SK-N-SH (cell line): ENCODE measurements around the gene C20orf141. TPM values are rescaled to one million over a fixed set of nuclear protein-coding genes. Genes with fewer than 3 reads are reported as not detected.

Source experiments
- CTCF ChIA-PET: fragments of 300-600, 350-600 bp; formaldehyde crosslinking; extraction: SDS; loops from one replicate; lab custom pipeline; 2021; lab: Yijun Ruan, JAX
- POLR2A ChIA-PET: fragments of 350-600 bp; sonication (Branson Sonifier 250); formaldehyde crosslinking; extraction: SDS; loops from one replicate; lab custom pipeline; 2020; ENCODE audit warnings: antibody characterized with exemption, inconsistent platforms; lab: Yijun Ruan, JAX
- DNase-seq: peaks from one replicate; pipeline ENCODE4 v3.0.0; 2012
- H2AFZ ChIP-seq: fragments of 200-600 bp; sonication (generic); 2 replicates; pipeline ENCODE4 v1.8.1; 2016; ENCODE audit warnings: antibody characterized with exemption, mild to moderate bottlenecking, low read depth
- H3F3A ChIP-seq: fragments of 200-600 bp; sonication (generic); replicated peaks from 2 replicates; pipeline ENCODE3; 2016; ENCODE audit warnings: antibody characterized with exemption, mild to moderate bottlenecking; ENCODE audit not compliant: insufficient read depth
- H3K27ac ChIP-seq, 2 experiments: fragments of 200-500 bp in 1 of 2; fragments of 200-600 bp in 1 of 2; sonication (Bioruptor generic) in 1 of 2; sonication (generic), shearing (Covaris generic) in 1 of 2; 2 replicates each; pipeline versions ENCODE4 v1.5.1 to v1.6.1; 2014 to 2016; ENCODE audit warnings: low read depth in 2 of 2, inconsistent platforms in 1 of 2, low read length in 1 of 2, mild to moderate bottlenecking in 1 of 2, mixed read lengths in 1 of 2
- H3K27me3 ChIP-seq: fragments of 200-600 bp; sonication (generic), shearing (Covaris generic); 2 replicates; pipeline ENCODE4 v1.6.1; 2016; ENCODE audit warnings: mixed run types; ENCODE audit not compliant: insufficient read depth
- H3K36me3 ChIP-seq, 2 experiments: fragments of 200-500 bp in 1 of 2; fragments of 200-600 bp in 1 of 2; sonication (Bioruptor generic) in 1 of 2; sonication (generic) in 1 of 2; replicated peaks in 1 of 2; 2 replicates each; pipeline versions ENCODE3 to v1.5.1; 2014 to 2016; ENCODE audit warnings: low read length in 1 of 2, mild to moderate bottlenecking in 1 of 2; ENCODE audit not compliant: insufficient read depth in 2 of 2, control insufficient read depth in 1 of 2
- H3K4me1 ChIP-seq, 2 experiments: fragments of 200-500 bp in 1 of 2; fragments of 200-600 bp in 1 of 2; sonication (Bioruptor generic) in 1 of 2; sonication (generic), shearing (Covaris generic) in 1 of 2; 2 replicates each; pipeline versions ENCODE4 v1.5.1 to v1.6.1; 2014 to 2016; ENCODE audit warnings: low read depth in 1 of 2, low read length in 1 of 2, mixed run types in 1 of 2; ENCODE audit not compliant: insufficient read depth in 2 of 2, control insufficient read depth in 1 of 2
- H3K4me2 ChIP-seq: fragments of 200-600 bp; sonication (generic), shearing (Covaris generic); 2 replicates; pipeline ENCODE4 v1.6.1; 2017; ENCODE audit warnings: mixed run types
- H3K4me3 ChIP-seq, 2 experiments: fragments of 200-500 bp in 1 of 2; fragments of 200-600 bp in 1 of 2; sonication (Bioruptor generic) in 1 of 2; sonication (generic), shearing (Covaris generic) in 1 of 2; 2 replicates each; pipeline versions ENCODE4 v1.5.1 to v1.8.1; 2014 to 2016; ENCODE audit warnings: low read depth in 2 of 2, inconsistent platforms in 1 of 2, low read length in 1 of 2, mild to moderate bottlenecking in 1 of 2, mixed read lengths in 1 of 2, moderate library complexity in 1 of 2
- H3K79me2 ChIP-seq: fragments of 200-600 bp; sonication (generic); 2 replicates; pipeline ENCODE4 v1.8.1; 2017; ENCODE audit warnings: mild to moderate bottlenecking; ENCODE audit not compliant: insufficient read depth
- H3K9ac ChIP-seq: fragments of 200-600 bp; sonication (generic); 2 replicates; pipeline ENCODE4 v1.6.1; 2017; ENCODE audit warnings: mixed run types
- H3K9me2 ChIP-seq: fragments of 200-600 bp; sonication (generic); 2 replicates; pipeline ENCODE4 v1.6.1; 2017; ENCODE audit warnings: mixed run types
- H3K9me3 ChIP-seq: fragments of 200-600 bp; sonication (generic); 2 replicates; pipeline ENCODE4 v1.6.1; 2017; ENCODE audit warnings: mixed run types, mild to moderate bottlenecking, moderate library complexity
- H4K20me1 ChIP-seq: fragments of 200-600 bp; sonication (generic); 2 replicates; pipeline ENCODE4 v1.6.1; 2017; ENCODE audit warnings: mild to moderate bottlenecking, mixed run types; ENCODE audit not compliant: insufficient read depth
- CHD2 ChIP-seq: fragments of 150-350 bp; IDR thresholded peaks from 2 replicates; pipeline ENCODE4 v1.6.1; 2018; ENCODE audit warnings: low read length; ENCODE audit not compliant: partially characterized antibody
- CTCF ChIP-seq: fragments of 200-600 bp; sonication (generic); IDR thresholded peaks from 2 replicates; pipeline ENCODE4 v1.6.1; 2017; ENCODE audit warnings: antibody characterized with exemption, mild to moderate bottlenecking, moderate library complexity
- ELF1 ChIP-seq: IDR thresholded peaks from 2 replicates; pipeline ENCODE4 v1.4.0; 2012
- EZH2phosphoT487 ChIP-seq: fragments of 200-600 bp; sonication (generic); IDR thresholded peaks from 2 replicates; pipeline ENCODE4 v1.6.1; 2017; ENCODE audit warnings: low read depth, mixed run types, mild to moderate bottlenecking, antibody characterized with exemption, moderate library complexity, borderline replicate concordance
- FOSL2 ChIP-seq: IDR thresholded peaks from 2 replicates; pipeline ENCODE4 v1.4.0; 2012; ENCODE audit warnings: low read depth, mild to moderate bottlenecking, moderate library complexity, borderline replicate concordance
- FOXJ3 ChIP-seq: sonication (generic); formaldehyde crosslinking; IDR thresholded peaks from 2 replicates; pipeline ENCODE4 v1.5.1; 2020; ENCODE audit warnings: mild to moderate bottlenecking, missing genetic modification reagents
- FOXM1 ChIP-seq: IDR thresholded peaks from 2 replicates; pipeline ENCODE4 v1.4.0; 2012; ENCODE audit warnings: low read depth, mild to moderate bottlenecking
- GABPA ChIP-seq: IDR thresholded peaks from 2 replicates; pipeline ENCODE4 v1.4.0; 2012; ENCODE audit warnings: low read depth, mild to moderate bottlenecking
- IRF3 ChIP-seq: fragments of 150-350 bp; IDR thresholded peaks from 2 replicates; pipeline ENCODE4 v1.6.1; 2016; ENCODE audit warnings: mild to moderate bottlenecking, low read depth, low read length
- JUND ChIP-seq: IDR thresholded peaks from 2 replicates; pipeline ENCODE4 v1.4.0; 2012
- MEF2A ChIP-seq: IDR thresholded peaks from 2 replicates; pipeline ENCODE4 v1.4.0; 2012; ENCODE audit warnings: low read depth, borderline replicate concordance
- NRF1 ChIP-seq: IDR thresholded peaks from 2 replicates; pipeline ENCODE4 v1.6.1; 2012; ENCODE audit warnings: low read depth, mild to moderate bottlenecking, low read length
- POLR2AphosphoS5 ChIP-seq: IDR thresholded peaks from 2 replicates; pipeline ENCODE4 v1.6.1; 2012; ENCODE audit warnings: low read depth, low read length
- RCOR1 ChIP-seq: fragments of 150-350 bp; IDR thresholded peaks from 2 replicates; pipeline ENCODE4 v1.6.1; 2017; ENCODE audit warnings: antibody characterized with exemption, low read length
- RFX5 ChIP-seq: IDR thresholded peaks from 2 replicates; pipeline ENCODE4 v1.6.1; 2012; ENCODE audit warnings: mild to moderate bottlenecking, improper control_type of control experiment, low read length
- SIN3A ChIP-seq: IDR thresholded peaks from 2 replicates; pipeline ENCODE4 v1.6.1; 2012; ENCODE audit warnings: low read depth, mild to moderate bottlenecking, low read length, moderate library complexity, borderline replicate concordance
- SMC3 ChIP-seq: IDR thresholded peaks from 2 replicates; pipeline ENCODE4 v1.6.1; 2012; ENCODE audit warnings: low read depth, low read length, improper control_type of control experiment
- TCF12 ChIP-seq: IDR thresholded peaks from 2 replicates; pipeline ENCODE4 v1.4.0; 2012
- WGBS: methylation state at CpG from one replicate; pipeline ENCODE4 v1.1.6; 2017; ENCODE audit warnings: low lambda C conversion rate; 5-methylcytosine and 5-hydroxymethylcytosine counted together
- polyA plus RNA-seq, 3 experiments: library from polyadenylated mRNA; depleted of rRNA; stranded (reverse); fragments of >200 nt; gene quantifications; 2 replicates each; pipeline ENCODE4 v1.2.3, GENCODE V29; 2012
- TF ChIP-seq, protein P1 (sequence below): IDR thresholded peaks from 2 replicates; pipeline ENCODE4; 2012
- TF ChIP-seq, protein P2 (sequence below): IDR thresholded peaks from 2 replicates; pipeline ENCODE4 v1.6.1; 2012; ENCODE audit warnings: mild to moderate bottlenecking, low read depth, low read length, moderate library complexity

The C20orf141 gene
- polyA plus RNA-seq, 1 of the 3 experiments (the other 2 are of a cell fraction) = 1.2 TPM

DNA sequence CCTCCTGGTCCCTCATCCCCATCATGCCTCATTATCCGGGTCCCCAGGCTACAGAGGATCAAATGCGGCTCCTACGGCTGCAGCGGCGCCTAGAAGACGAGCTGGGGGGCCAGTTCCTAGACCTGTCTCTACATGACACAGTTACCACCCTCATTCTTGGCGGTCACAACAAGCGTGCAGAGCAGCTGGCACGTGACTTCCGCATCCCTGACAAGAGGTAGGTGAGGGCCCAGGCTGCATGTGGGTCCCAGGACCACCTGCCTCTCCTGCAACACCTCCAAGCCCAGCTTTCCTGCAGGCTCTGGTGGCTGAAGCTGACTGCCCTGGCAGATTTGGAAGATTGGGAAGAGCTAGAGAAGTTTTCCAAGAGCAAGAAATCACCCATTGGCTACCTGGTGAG, 50.3 kb downstream of the C20orf141 start:
- ChIA-PET POLR2A (interaction anchor here (0.6 kb wide), 1 partner anchor 94 kb away, joined by 3 read pairs; no protein-coding TSS in a partner anchor), CTCF (interaction anchor here (0.5 to 1.5 kb wide), 6 partner anchors 8 to 136 kb away, joined by 3 to 6 read pairs (median 3); partner anchors contain the start of gene PTPRA)
- H3K27me3 ChIP-seq = no peaks in the 10 kb centered on the region
- TF ChIP-seq RCOR1 = no peak
- no peak for TF ChIP-seq FOSL2
- no peak for TF ChIP-seq JUND
- no peak for TF ChIP-seq EZH2phosphoT487
- TF ChIP-seq NRF1 = no peak
- TF ChIP-seq, protein P1, sequence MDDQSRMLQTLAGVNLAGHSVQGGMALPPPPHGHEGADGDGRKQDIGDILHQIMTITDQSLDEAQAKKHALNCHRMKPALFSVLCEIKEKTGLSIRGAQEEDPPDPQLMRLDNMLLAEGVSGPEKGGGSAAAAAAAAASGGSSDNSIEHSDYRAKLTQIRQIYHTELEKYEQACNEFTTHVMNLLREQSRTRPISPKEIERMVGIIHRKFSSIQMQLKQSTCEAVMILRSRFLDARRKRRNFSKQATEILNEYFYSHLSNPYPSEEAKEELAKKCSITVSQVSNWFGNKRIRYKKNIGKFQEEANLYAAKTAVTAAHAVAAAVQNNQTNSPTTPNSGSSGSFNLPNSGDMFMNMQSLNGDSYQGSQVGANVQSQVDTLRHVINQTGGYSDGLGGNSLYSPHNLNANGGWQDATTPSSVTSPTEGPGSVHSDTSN = no peak
- no peak for TF ChIP-seq CHD2
- TF ChIP-seq CTCF = no peak
- no peak for TF ChIP-seq FOXM1
- no peak for TF ChIP-seq MEF2A
- TF ChIP-seq TCF12 = no peak
- TF ChIP-seq RFX5 = no peak
- TF ChIP-seq, protein P2, sequence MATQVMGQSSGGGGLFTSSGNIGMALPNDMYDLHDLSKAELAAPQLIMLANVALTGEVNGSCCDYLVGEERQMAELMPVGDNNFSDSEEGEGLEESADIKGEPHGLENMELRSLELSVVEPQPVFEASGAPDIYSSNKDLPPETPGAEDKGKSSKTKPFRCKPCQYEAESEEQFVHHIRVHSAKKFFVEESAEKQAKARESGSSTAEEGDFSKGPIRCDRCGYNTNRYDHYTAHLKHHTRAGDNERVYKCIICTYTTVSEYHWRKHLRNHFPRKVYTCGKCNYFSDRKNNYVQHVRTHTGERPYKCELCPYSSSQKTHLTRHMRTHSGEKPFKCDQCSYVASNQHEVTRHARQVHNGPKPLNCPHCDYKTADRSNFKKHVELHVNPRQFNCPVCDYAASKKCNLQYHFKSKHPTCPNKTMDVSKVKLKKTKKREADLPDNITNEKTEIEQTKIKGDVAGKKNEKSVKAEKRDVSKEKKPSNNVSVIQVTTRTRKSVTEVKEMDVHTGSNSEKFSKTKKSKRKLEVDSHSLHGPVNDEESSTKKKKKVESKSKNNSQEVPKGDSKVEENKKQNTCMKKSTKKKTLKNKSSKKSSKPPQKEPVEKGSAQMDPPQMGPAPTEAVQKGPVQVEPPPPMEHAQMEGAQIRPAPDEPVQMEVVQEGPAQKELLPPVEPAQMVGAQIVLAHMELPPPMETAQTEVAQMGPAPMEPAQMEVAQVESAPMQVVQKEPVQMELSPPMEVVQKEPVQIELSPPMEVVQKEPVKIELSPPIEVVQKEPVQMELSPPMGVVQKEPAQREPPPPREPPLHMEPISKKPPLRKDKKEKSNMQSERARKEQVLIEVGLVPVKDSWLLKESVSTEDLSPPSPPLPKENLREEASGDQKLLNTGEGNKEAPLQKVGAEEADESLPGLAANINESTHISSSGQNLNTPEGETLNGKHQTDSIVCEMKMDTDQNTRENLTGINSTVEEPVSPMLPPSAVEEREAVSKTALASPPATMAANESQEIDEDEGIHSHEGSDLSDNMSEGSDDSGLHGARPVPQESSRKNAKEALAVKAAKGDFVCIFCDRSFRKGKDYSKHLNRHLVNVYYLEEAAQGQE = no peak
- TF ChIP-seq FOXJ3 (CRISPR knock-in tag) = no peak
- no peak for TF ChIP-seq IRF3
- no peak for TF ChIP-seq ELF1
- TF ChIP-seq GABPA = no peak
- TF ChIP-seq POLR2AphosphoS5 = no peak
- no peak for TF ChIP-seq SMC3
- TF ChIP-seq SIN3A = no peak
- no peaks in the 10 kb centered on the region; a peak in 1 of 4 replicates for H3K4me1 ChIP-seq
- no peaks in the 10 kb centered on the region for H3K9me2 ChIP-seq
- DNase-seq = no peak
- no peak overlapping the region for H3K4me2 ChIP-seq
- no peak overlapping the region for H2AFZ ChIP-seq
- no peaks in the 10 kb centered on the region for H3K79me2 ChIP-seq
- peaks cover 0 to 51% of the 10 kb centered on the region in 2 experiments for H3K36me3 ChIP-seq
- 94% methylated on average over 6 of the region's 10 CpGs for WGBS
- no peak overlapping the region for H3K4me3 ChIP-seq
- H3K9ac ChIP-seq = no peak overlapping the region
- peaks cover 4% of the 10 kb centered on the region for H3F3A ChIP-seq
- H3K27ac ChIP-seq = no peak overlapping the region
- H4K20me1 ChIP-seq = no peaks in the 10 kb centered on the region
- H3K9me3 ChIP-seq = no peaks in the 10 kb centered on the region
